ENCODE measurements around the gene IKZF1.

The IKZF1 gene

DNA sequence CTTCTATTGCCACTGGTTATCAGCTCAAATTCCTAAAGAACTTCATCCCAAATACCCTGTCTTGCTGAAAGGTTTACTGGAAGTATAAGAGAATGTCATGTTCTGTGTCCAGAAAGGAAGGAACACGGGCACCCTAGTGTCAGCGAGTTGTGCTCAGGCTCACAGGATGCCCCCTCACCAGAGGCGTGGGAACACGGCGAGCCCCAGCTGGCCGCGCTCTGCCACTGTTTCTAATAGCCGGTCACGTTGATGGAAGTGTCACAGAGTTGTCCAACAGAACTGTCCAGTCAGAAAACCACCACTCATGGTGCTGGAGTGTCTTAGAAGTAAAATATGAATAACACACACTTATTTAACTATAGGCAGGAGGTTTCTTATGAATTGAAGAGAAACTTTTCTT, 72.8 kb downstream of the IKZF1 start:
- DNase-seq: no peak

DNA sequence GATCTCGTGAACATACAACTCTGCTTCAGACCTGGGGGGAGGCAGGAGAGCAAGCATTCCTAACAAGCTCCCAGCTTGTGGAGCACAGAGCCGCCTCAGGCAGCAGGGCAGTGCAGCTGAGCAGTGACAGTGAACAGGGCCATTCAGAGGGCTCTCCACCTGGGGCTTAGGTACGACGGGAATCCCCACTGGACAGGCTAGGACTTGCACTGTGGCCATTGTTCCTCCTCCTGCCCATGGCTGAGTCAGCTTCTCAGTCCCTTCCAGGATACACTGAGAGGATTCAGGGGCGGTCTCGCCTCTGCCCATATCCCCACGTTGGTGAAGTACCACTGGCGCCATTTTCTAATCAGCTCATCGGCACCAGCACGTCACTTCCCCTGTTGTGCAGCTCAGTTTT, 74.6 kb downstream of the IKZF1 start:
- DNase-seq: no peak

DNA sequence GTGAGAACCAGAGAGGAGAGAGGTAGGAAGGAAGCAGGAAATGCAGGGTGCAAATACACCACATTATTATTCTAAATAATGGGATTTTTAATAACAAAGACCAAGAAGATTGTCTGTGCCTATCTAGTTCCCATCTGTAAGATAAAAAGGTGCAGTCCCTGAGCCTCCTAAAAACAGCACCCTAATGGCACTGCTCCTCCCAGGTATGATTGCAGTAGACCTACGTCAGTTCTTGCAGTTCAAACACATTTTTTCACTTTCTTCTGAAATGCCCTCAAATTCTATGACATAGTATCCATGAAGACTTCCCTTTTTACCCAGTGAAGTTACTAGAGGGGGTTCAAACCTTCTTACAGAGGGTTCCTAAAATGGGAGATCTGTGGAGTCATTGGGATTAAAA, 75.0 kb downstream of the IKZF1 start:
- DNase-seq: no peak

DNA sequence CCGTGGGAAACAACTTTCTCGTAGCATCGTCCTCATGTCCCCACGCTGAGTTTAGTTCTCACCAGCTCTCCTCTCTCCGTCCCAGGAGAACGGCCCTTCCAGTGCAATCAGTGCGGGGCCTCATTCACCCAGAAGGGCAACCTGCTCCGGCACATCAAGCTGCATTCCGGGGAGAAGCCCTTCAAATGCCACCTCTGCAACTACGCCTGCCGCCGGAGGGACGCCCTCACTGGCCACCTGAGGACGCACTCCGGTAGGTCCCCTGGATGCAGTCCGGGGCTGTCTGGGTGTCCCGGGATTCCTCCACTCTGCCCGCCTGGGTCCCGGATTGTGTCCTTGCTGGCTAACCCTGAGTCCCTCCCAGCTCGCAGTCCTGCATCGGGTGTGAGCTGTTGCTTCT, 77.9 kb downstream of the IKZF1 start:
- DNase-seq: no peak

DNA sequence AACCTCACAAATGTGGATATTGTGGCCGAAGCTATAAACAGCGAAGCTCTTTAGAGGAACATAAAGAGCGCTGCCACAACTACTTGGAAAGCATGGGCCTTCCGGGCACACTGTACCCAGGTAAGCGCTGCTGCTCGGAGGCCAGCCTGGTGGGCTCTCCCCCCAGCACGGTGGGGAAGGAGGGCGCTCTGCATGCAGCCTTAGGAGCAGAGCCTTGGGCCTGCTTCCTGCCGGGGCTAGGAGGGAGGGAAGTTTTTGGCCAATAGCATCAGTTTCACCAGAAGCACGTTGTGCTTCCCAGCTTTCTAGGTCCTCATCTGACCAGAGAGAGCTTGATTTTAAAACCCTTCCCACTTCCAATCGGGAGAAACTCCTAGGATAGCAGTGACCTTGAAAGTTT, 82.8 kb downstream of the IKZF1 start:
- DNase-seq: no peak

DNA sequence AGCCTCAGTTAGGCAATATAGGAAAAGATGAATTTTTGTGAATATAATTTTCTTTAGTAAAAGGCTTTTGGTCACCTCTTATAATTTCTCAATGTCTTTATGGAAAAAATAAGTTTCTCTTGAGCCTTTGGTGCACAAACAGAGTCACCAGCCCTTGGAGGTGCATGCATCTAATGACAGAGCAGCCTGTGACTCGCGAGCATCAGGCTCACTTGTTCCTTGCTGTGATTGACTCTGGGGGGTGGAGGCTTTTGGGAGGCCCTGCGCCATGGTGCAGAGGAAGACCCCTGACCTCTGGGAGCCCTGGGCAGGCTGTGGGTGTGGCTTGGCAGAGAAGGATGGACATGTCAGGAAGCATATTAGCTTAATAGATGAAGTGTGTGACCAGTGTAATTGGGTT, 85.4 kb downstream of the IKZF1 start:
- no peak for DNase-seq

DNA sequence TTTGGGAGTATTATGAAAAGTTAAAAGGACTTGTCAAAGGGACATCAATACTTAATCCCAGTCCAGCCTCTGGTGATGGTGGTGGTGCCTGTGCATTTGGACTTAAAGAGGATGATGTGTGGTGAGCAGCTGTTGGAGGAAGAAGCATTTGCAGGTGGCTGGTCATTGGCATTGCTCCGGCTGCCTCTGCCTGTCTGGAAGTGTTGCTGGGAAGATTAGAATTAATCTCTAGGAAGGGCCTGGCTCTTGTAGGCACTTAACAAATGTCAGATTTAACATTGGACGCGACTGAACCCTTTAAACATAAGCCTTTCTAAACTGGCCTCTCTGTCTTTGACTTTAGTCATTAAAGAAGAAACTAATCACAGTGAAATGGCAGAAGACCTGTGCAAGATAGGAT, 86.9 kb downstream of the IKZF1 start:
- no peak for DNase-seq

DNA sequence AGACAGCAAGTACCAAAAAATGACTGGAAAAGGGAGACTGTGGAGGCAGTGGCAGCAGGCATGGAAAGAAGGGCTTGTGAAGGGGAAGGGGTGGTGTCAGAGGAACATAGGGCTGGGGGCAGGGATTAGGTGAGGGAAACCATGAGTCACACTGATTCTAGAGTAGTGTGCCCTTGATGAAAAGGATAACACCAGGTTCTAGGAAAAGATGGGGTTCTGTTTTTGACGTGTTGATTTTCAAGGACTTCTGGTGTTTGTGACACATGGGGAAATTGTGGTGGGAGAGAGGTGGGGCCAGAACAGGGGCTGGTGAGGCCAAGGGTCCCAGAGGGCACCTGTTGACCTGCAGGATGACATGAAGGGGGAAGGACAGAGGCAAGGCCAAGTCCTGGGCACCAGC, 88.6 kb downstream of the IKZF1 start:
- DNase-seq: no peak

DNA sequence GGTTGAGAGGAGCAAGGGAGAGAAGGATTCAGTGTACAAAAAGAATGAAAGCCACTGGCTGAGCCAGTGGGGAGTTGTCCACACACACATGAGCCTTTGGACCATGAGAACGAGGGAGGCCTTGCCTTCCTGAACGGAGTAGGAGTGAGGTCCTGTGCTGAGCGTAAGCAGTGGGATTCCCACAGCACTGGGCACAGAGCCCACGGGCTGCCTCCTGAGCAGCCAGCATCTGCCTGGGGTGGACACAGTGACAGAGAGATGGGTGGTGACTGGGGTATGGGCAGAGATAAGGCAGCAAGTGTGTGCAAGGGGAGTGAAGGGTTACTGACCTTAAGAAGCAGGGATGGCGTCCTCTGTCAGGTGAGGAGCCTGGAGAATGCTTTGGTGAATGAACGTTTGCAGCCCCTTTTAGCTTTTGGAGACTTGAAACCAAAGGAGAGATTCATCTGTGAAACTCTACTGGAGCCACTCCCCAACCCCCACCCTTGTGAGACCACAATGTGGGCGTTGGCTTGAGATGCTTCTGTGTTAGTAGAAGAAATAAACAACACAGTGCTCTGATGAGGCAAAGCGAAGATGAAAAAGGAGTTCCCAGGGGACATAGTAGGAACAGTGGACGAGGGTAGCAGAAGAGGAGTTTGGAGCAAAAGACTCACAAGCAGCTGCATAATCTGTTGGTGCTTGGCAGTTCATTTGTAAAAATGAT, 89.2 kb downstream of the IKZF1 start:
- no peak for DNase-seq

DNA sequence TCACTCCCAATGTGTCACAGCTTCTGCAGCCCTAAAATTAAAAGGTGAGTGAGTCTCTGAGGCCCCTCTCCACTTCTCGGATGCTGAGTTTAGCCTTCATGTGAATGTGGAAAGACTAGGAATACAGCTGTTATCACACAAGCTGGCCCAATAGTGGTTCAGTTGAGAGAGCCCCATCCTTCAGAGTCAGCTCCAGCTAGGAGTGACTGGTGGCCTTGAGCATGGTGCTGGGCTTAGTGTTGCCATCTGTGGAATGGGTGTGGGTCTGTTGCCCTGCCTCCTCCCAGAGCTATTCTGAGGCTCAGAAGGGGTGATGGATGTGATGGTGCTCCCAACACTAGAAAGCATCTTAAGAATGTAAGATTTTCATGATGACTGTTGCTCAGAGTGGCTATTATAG, 89.8 kb downstream of the IKZF1 start:
- no peak for DNase-seq

DNA sequence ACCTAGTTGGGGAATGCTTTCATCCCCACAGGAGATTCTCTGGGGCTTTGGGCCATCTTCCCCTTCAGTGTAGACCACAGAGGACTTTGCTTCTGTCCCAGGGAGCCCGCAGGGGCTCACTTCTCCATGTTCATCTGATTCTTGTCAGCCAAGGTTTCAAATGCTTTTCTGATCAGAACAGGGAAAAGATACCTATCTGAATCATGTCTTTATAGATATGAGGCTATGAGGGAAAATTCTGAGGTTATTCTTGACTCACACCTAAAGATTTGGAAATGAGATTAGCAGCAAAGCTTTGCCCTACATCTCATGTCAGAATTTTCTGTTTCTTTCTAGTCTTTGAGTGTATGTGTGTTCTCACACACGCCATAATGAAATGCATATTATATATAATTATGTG, 92.3 kb downstream of the IKZF1 start:
- DNase-seq: no peak

DNA sequence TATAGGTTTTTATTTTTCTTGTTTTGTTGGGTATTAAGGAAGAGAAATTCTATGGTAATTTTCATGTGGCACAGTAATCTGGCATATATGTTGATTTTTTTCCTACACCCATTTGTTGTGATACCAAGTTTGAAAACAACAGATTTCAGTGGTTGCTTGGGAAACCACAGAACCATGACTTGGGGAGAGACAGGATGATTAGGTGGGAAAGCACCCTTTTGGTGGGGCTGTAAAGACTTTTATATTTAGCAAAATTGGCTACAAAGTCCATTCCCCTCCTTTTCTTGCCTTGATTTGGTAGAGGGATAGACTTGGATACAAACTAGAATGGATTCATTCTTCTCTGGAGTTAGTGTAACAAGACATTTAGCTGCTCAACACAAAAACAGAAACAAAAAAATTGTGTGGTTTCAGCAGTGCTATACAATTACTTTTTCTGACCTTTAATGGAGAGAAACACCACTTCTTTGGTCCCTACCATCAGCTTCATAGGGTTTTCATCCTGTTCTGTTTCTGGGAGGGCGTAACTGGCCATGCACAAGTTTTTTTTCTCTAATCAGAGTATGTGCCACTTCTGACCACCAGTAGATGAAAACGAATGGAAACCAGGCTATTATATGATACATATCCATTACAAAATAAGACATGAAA, 92.9 kb downstream of the IKZF1 start:
- DNase-seq: no peak

DNA sequence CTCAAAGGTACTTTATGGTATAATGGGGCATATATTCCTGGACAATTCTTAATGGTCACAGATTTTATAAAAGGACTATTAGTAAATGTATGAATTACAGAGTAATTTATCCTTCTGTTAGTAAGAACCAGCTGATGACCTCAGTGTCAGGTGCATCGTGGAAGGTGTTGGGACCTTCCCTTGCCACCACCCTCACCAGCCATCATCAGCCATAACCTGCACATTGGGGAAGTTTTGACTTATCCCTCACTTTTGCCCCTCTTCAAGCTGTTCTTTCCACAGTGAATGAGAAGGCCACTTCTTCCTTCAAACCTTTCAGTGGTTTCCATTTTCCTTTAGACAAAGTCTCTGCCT, 93.4 kb downstream of the IKZF1 start:
- DNase-seq: no peak

DNA sequence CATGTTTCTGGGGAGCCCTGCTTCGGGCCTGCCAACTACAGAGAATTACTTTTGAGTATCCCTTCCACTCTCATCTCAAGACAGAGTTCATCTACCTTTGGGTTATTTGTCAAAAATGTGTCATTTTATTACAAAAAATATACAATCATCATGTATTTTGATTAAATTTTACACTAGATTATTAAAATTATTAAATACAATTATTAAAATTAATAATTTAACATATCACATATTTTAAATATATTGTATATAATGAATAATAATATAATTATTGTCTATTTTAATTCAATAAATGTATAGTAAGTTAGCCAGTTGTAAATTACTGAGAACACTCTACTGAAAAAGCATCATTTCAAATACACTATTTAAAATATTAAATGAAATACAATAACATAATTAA, 94.7 kb downstream of the IKZF1 start:
- no peak for DNase-seq

DNA sequence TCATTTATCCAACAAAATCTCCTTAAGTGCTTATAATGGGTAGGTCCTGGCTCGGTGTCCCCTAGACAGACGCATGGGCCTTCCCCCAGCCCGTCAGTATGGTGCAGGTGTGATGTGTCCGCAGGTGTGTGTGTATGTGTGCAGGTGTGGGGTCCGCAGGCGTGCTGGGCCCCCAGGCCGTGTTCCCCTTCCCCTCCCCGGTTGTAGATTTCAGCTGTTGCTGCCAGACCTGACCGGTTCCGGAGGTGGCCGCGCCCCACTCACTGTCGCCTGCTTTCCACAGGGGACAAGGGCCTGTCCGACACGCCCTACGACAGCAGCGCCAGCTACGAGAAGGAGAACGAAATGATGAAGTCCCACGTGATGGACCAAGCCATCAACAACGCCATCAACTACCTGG, 95.1 kb downstream of the IKZF1 start:
- no peak for DNase-seq

DNA sequence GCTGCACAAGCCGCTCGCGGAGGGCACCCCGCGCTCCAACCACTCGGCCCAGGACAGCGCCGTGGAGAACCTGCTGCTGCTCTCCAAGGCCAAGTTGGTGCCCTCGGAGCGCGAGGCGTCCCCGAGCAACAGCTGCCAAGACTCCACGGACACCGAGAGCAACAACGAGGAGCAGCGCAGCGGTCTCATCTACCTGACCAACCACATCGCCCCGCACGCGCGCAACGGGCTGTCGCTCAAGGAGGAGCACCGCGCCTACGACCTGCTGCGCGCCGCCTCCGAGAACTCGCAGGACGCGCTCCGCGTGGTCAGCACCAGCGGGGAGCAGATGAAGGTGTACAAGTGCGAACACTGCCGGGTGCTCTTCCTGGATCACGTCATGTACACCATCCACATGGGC, 95.6 kb downstream of the IKZF1 start:
- DNase-seq: no peak

DNA sequence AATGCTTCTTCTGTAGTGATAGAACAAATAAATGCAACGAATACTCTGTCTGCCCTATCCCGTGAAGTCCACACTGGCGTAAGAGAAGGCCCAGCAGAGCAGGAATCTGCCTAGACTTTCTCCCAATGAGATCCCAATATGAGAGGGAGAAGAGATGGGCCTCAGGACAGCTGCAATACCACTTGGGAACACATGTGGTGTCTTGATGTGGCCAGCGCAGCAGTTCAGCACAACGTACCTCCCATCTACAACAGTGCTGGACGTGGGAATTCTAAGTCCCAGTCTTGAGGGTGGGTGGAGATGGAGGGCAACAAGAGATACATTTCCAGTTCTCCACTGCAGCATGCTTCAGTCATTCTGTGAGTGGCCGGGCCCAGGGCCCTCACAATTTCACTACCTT, 99.9 kb downstream of the IKZF1 start:
- no peak for DNase-seq

DNA sequence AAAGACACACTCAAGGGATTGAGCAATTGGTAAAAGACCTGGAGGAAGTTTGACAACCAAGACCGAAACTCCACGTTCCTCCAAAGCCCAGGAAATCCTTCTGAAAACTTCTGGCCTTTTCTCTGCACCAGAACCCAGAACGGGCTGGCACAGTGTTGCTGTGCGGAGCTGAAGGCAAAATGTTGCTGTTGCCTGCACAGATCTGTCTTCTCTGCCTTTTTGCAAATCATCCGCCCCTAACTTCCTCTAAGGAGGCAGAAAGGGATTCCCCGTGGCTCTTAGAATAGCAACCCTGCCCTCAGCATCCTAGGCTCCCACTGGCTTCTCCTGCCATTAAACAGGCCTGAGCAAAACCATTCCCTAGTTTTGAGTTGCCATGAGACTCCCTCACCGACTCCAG, 100.7 kb downstream of the IKZF1 start:
- DNase-seq: no peak

DNA sequence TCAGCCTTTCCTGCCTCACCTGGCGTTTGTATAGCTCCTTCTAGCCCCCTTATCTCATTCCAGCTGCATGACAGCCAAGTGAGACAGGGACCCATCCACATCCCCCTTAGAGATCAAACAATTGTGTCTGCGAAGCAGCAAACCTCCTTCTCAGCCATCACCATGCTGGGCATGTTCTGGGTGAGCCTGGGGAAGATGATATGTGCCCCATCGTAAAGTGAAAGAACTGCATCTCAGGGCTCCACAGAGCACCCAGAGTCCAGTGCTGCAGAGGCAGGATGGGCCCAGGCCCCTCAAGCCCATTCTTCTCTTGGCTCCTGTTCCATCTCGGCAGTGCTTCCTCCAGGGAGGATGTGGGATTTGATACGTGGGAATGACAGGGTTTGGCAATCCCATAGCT, 102.4 kb downstream of the IKZF1 start:
- DNase-seq: no peak

DNA sequence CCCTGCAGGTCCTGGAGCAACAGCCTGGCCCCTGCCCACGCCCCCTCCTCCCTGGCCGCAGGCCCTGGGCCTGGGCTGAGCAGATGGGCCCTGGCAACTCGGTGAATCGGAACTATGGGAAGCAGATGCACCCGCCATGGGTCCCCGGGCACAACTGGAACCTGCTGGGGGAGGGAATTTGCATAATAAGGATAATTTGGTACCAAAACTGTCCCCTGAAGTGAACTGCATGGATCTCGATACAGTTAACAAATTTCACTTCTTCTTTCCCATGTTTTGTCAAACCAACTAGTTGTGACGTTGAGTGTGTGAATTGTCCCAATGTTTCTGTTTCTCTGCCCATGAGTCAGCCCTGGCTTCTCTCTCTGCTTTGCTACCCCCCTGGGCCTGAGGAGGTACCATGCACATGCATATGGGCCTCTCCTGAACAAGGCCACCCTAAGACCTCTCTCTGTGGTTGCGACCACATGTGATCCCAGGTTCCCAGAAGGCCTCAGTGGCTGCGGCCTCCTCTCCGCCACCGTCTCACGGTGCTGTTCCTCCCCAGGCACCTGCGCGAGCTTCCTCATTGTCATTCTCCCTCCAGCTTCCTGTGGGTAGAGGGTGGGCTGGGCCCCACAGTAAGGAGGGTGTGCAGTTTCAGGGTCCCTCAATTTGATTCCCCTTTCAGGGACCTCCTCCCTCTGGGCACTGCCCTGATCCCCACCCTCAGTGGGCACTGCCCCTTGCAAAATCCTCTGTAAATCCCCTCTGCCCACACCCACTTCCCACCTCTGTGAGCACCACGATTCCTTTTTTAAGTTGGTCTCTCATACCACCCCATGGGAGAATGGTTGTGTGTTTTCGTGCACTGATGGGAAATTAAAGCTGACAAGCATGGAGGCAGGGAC, 105.6 kb downstream of the IKZF1 start:
- DNase-seq: no peak

DNA sequence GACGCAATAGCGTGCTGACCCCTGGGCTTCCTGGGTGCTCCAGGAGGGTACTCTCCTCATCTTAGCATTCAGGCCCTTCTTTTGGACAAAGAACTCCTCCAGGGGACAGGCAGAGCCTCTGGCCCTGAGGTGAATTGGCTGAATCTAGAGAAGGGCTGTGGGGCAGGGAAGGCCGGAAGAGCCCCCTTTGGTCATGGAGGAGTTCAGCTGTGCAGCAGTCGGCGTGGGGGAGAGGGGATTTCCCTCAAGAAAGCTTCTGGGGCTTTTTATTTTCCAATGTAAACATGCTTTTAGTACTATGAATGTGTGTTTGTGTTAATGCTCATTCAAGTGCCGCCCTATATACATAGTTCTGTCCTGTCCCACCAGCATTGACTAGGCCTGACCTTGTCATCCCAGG, 106.8 kb downstream of the IKZF1 start:
- no peak for DNase-seq

DNA sequence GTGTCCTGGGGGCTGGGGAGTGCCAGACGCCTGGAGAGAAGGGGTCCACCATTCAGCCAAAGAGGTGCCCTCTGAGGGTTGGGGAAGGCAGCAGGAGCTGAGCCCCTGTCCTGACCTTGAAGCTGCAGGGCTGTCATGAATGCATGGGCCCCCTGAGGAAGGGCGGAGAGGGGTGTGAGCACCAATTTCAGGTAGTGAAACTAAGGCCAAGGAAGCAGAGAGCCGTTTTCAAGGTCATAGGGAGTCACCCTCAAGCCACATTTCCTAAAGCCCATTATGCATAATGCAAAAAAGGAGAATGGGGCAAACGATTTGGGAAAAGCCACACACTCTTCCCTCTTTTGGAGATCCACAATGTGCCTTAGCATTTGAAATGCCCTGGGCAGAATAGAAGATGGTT, 108.5 kb downstream of the IKZF1 start:
- no peak for DNase-seq

DNA sequence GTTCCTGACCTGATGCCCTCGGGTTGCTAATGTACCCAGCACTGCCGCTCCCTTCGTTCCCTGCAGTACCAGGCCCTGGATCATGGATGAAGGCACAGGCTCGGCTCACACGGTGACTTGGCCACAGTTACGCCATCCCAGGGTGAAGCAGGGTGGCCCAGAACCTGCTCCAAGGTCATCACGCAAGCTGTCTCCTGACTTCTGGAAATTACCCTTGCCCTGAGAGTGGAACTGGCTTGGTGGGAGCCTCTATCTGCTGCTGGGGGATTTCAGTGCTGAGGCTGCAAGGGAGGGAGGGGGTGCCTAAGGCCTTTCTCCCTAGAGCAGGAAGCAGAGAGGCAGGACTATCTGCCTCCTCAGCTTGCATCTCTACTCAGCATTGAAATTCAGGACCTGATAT, 109.0 kb downstream of the IKZF1 start:
- no peak for DNase-seq

DNA sequence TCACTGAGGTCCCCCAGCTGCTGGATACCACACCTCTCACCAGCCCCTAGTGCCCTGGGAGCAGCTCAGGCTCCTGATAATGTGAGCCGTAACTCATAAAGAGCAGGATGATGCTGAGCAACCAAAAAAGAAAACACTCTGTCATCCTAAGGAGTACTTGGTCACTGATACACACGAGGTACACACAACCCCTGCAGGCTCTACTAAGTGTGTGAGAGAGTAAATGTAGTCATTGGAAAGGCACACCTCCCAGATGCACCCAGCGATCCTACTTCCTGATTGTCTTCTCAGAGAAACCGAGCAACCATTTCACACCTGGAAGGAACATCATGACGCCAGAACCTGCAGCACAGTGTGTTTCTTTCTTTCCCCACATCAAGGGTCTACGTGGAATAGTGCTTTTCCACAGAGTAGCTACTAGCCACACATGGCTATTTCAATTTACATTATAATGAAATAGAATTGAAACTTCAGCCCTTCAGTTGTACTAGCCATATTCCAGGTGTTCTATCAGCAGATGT, 111.4 kb downstream of the IKZF1 start:
- DNase-seq: no peak
